DMS53 treated with DMSO at 0.1 percent for 48 hours (cell line): Measurements from ENCODE around the gene SIN3A.
A peak's percentile ranks its signal among the peaks of the same experiment; 100 is the strongest.
"Not testable (repeated sequence)": the region's sequence is repeated elsewhere in the genome, so short reads cannot be mapped to it uniquely, and the experiment has no call there.

ENCODE experiments used
- DNase-seq: peaks from one replicate; lab custom pipeline; 2025; ENCODE audit not compliant: unreplicated experiment; lab: John Stamatoyannopoulos, UW

SIN3A gene

GRCh38 chr15:75451674-75452363, at the start of gene SIN3A:
TSS of gene SIN3A (minus strand) at chr15:75451690. CDS start at chr15:75430375, 21,315 bp downstream.
- peak; percentile 96 for DNase-seq

GRCh38 chr15:75493732-75494131, 42.2 kb upstream of the SIN3A start:
- DNase-seq: no peak

- DNase-seq: no peak
These were observed 32.5 kb upstream of the SIN3A start for GRCh38 chr15:75483961-75484360.

- not testable (repeated sequence) for DNase-seq
These were observed 32.1 kb upstream of the SIN3A start for GRCh38 chr15:75483556-75483955.

GRCh38 chr15:75483106-75483505, 31.6 kb upstream of the SIN3A start:
- DNase-seq: no peak

- not testable (repeated sequence) for DNase-seq
These were observed 29.0 kb upstream of the SIN3A start for GRCh38 chr15:75480463-75480862.

GRCh38 chr15:75479670-75480069, 28.2 kb upstream of the SIN3A start:
- DNase-seq: no peak

GRCh38 chr15:75477094-75477493, 25.6 kb upstream of the SIN3A start:
- not testable (repeated sequence) for DNase-seq

- DNase-seq: no peak
These were observed 17.6 kb upstream of the SIN3A start for GRCh38 chr15:75468913-75469598.

- DNase-seq: no peak
These were observed 9.2 kb upstream of the SIN3A start for GRCh38 chr15:75460646-75461045.

GRCh38 chr15:75459581-75459980, 8.1 kb upstream of the SIN3A start:
- DNase-seq: no peak

- no peak for DNase-seq
These were observed 5.2 kb upstream of the SIN3A start for GRCh38 chr15:75456710-75457109.

- DNase-seq: peak; percentile 40
These were observed 4.6 kb upstream of the SIN3A start for GRCh38 chr15:75455982-75456531.

- DNase-seq: peak; percentile 53
These were observed 4.0 kb upstream of the SIN3A start for GRCh38 chr15:75455424-75455981.

GRCh38 chr15:75454471-75455378, 3.2 kb upstream of the SIN3A start:
- DNase-seq: peak; percentile 22

- peak; percentile 94 for DNase-seq
These were observed 2.4 kb upstream of the SIN3A start for GRCh38 chr15:75453703-75454470.

GRCh38 chr15:75452865-75453702, 1.6 kb upstream of the SIN3A start:
- DNase-seq: no peak

- DNase-seq: peak; percentile 66
These were observed 924 bp upstream of the SIN3A start for GRCh38 chr15:75452364-75452864.

GRCh38 chr15:75451202-75451673, 252 bp downstream of the SIN3A start:
- DNase-seq: no peak
